HepG2 (cell line): ENCODE results near the gene SULT6B1. TPM values are rescaled to one million over a fixed set of nuclear protein-coding genes. Genes with fewer than 3 reads are reported as not detected.

Experiments
- ARID2 ChIP-seq: sonication (generic); formaldehyde crosslinking; IDR thresholded peaks from 2 replicates; pipeline ENCODE4 v1.8.1; 2022; ENCODE audit warnings: mild to moderate bottlenecking, missing genetic modification reagents, borderline replicate concordance
- ATAD3A ChIP-seq: sonication (generic); formaldehyde crosslinking; IDR thresholded peaks from 2 replicates; pipeline ENCODE4 v1.4.0; 2020; ENCODE audit warnings: missing genetic modification reagents
- FOXA3 ChIP-seq: IDR thresholded peaks from 2 replicates; pipeline ENCODE4 v1.6.1; 2016; ENCODE audit warnings: missing genetic modification reagents, missing compliant biosample characterization
- GZF1 ChIP-seq: sonication (generic); formaldehyde crosslinking; IDR thresholded peaks from 2 replicates; pipeline ENCODE4 v1.5.1; 2020; ENCODE audit warnings: mild to moderate bottlenecking, missing genetic modification reagents
- MXD4 ChIP-seq: IDR thresholded peaks from 2 replicates; pipeline ENCODE4 v1.6.1; 2016; ENCODE audit warnings: mild to moderate bottlenecking, missing biosample characterization, missing genetic modification reagents
- NAIF1 ChIP-seq: sonication (generic); formaldehyde crosslinking; IDR thresholded peaks from 2 replicates; pipeline ENCODE4 v1.5.0; 2020; ENCODE audit warnings: mild to moderate bottlenecking, missing genetic modification reagents, borderline replicate concordance
- NFIC ChIP-seq: IDR thresholded peaks from 2 replicates; pipeline ENCODE4 v1.6.1; 2012; ENCODE audit warnings: mild to moderate bottlenecking, low read length, inconsistent platforms
- NR2F1 ChIP-seq, 2 experiments: fragments of 450-650 bp in 1 of 2; formaldehyde crosslinking in 1 of 2; IDR thresholded peaks; 2 replicates each; pipeline versions ENCODE4 v1.5.0 to v1.6.1; 2016 to 2020; ENCODE audit warnings: mild to moderate bottlenecking in 1 of 2, missing compliant biosample characterization in 1 of 2, missing genetic modification reagents in 1 of 2, moderate library complexity in 1 of 2
- NR3C1 ChIP-seq: sonication (generic); formaldehyde crosslinking; IDR thresholded peaks from 2 replicates; pipeline ENCODE4 v1.4.0; 2020; ENCODE audit warnings: missing genetic modification reagents
- PHB2 ChIP-seq: fragments of 450-650 bp; IDR thresholded peaks from 2 replicates; pipeline ENCODE4 v1.6.1; 2018; ENCODE audit not compliant: partially characterized antibody
- RCOR2 ChIP-seq: IDR thresholded peaks from 2 replicates; pipeline ENCODE4 v1.6.1; 2016; ENCODE audit warnings: missing biosample characterization, missing genetic modification reagents
- SMAD3 ChIP-seq: sonication (generic); formaldehyde crosslinking; IDR thresholded peaks from 2 replicates; pipeline ENCODE4 v1.4.0; 2020; ENCODE audit warnings: missing genetic modification reagents
- SRSF4 ChIP-seq: fragments of 200-400 bp; formaldehyde crosslinking; IDR thresholded peaks from one replicate; pipeline ENCODE4 v1.6.1; 2018; ENCODE audit warnings: mild to moderate bottlenecking, low read depth, low read length, moderate library complexity; ENCODE audit not compliant: poor library complexity, severe bottlenecking
- TOE1 ChIP-seq: sonication (generic); formaldehyde crosslinking; IDR thresholded peaks from 2 replicates; pipeline ENCODE4 v1.4.0; 2020; ENCODE audit warnings: mild to moderate bottlenecking, missing genetic modification reagents
- XRCC5 ChIP-seq: fragments of 200-400 bp; formaldehyde crosslinking; optimal IDR thresholded peaks from 2 replicates; pipeline ENCODE3; 2017; ENCODE audit warnings: mild to moderate bottlenecking, low read length
- YY1 ChIP-seq: IDR thresholded peaks from 2 replicates; pipeline ENCODE4 v1.6.1; 2011; ENCODE audit warnings: low read length, low read depth, moderate library complexity, mild to moderate bottlenecking; ENCODE audit not compliant: insufficient read depth, insufficient replicate concordance
- ZFAT ChIP-seq: sonication (generic); formaldehyde crosslinking; conservative IDR thresholded peaks from 2 replicates; pipeline ENCODE4 v1.8.1; 2023; ENCODE audit warnings: missing genetic modification reagents, inconsistent platforms
- ZNF549 ChIP-seq: sonication (generic); formaldehyde crosslinking; IDR thresholded peaks from 2 replicates; pipeline ENCODE4 v1.5.0; 2020; ENCODE audit warnings: missing genetic modification reagents
- ZSCAN12 ChIP-seq: sonication (generic); formaldehyde crosslinking; IDR thresholded peaks from 2 replicates; pipeline ENCODE4 v1.9.0; 2021; ENCODE audit warnings: mild to moderate bottlenecking, missing genetic modification reagents
- polyA plus RNA-seq, 8 experiments: library from polyadenylated mRNA; depleted of rRNA in 3 of 8; stranded (reverse) in 7 of 8; unstranded in 1 of 8; fragments of >200 nt; fragmentation: Illumina TruSeq in 4 of 8; extraction: Trizol in 4 of 8; gene quantifications; 2 replicates each; pipeline versions ENCODE4 v1.2.1 to v1.2.3, GENCODE V29; 2011 to 2016; ENCODE audit warnings: low read depth in 4 of 8, missing spikeins in 1 of 8, mixed read lengths in 1 of 8; ENCODE audit not compliant: insufficient read depth in 1 of 8
- total RNA-seq, 5 experiments: library from RNA; depleted of rRNA; stranded (reverse); fragments of >200 nt; fragmentation: Illumina TruSeq; extraction: Trizol; gene quantifications; 2 replicates each; pipeline ENCODE4 v1.2.3, GENCODE V29; 2016; ENCODE audit warnings: low read depth in 1 of 5
- TF ChIP-seq, protein P1 (sequence below): sonication (generic); formaldehyde crosslinking; IDR thresholded peaks from 2 replicates; pipeline ENCODE4 v1.5.1; 2020; ENCODE audit warnings: mild to moderate bottlenecking, missing genetic modification reagents, moderate library complexity
- TF ChIP-seq, protein P2 (sequence below): sonication (generic); formaldehyde crosslinking; conservative IDR thresholded peaks from 2 replicates; pipeline ENCODE4 v1.4.0; 2020; ENCODE audit warnings: mild to moderate bottlenecking, missing genetic modification reagents, moderate library complexity
- TF ChIP-seq, protein P3 (sequence below): sonication (generic); formaldehyde crosslinking; IDR thresholded peaks from 2 replicates; pipeline ENCODE4 v1.4.0; 2020; ENCODE audit warnings: missing genetic modification reagents
- TF ChIP-seq, protein P4 (sequence below): sonication (generic); formaldehyde crosslinking; IDR thresholded peaks from 2 replicates; pipeline ENCODE4 v1.8.0; 2023; ENCODE audit warnings: mild to moderate bottlenecking, missing genetic modification reagents

Gene SULT6B1
- total and polyA plus RNA-seq, 2 of the 13 experiments (the other 11 are each of a cell fraction or from before 2014, with no cell fraction given): not detected

DNA sequence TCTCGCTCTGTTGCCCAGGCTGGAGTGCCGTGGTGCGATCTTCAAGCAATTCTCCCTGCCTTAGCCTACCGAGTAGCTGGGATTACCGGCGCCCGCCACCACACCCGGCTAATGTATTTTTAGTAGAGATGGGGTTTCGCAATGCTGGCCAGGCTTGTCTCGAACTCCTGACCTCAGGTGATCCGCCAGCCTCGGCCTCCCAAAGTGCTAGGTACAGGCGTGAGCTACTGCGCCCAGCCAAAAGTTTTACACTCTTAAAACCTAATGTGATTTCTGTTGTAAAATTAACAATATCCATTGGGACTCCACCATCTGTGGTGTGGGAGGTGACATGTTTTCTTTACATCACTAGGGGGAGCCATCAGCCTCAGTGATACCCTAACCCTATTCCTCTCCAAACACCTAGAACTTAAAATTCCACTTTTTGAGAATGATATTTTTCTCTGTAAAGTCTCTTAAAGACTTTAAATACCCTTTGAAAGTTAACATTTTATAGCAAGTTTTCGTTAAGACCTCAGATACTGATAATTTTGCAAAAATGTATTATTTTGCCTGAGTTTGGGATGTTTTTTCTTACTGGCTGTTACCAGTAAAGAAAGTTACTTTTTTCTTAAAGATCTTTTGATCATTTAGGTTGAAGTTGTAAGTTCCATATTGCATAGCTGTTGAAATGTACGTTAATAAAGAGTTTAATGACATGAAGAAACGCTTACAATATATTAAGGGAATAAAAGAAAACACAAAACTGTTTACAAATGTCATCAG lies 20.1 kb downstream of the SULT6B1 start (continued):
- TF ChIP-seq, protein P1, sequence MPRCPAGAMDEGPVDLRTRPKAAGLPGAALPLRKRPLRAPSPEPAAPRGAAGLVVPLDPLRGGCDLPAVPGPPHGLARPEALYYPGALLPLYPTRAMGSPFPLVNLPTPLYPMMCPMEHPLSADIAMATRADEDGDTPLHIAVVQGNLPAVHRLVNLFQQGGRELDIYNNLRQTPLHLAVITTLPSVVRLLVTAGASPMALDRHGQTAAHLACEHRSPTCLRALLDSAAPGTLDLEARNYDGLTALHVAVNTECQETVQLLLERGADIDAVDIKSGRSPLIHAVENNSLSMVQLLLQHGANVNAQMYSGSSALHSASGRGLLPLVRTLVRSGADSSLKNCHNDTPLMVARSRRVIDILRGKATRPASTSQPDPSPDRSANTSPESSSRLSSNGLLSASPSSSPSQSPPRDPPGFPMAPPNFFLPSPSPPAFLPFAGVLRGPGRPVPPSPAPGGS: no peak
- TF ChIP-seq ZFAT (CRISPR knock-in tag): no peak
- peak; percentile 36; the same call in 1 of the 2 replicates for TF ChIP-seq MXD4 (CRISPR knock-in tag)
- TF ChIP-seq FOXA3 (CRISPR knock-in tag): no peak
- TF ChIP-seq NAIF1: no peak
- TF ChIP-seq ARID2 (CRISPR knock-in tag): no peak
- TF ChIP-seq NFIC: no peak
- TF ChIP-seq ATAD3A (CRISPR knock-in tag): no peak
- TF ChIP-seq SRSF4: no peak
- 0 out of 2 replicates have a peak, but pooled peaks have one; percentile 20 for TF ChIP-seq SMAD3
- TF ChIP-seq ZSCAN12: no peak
- TF ChIP-seq PHB2: no peak
- TF ChIP-seq RCOR2: no peak
- TF ChIP-seq, protein P2, sequence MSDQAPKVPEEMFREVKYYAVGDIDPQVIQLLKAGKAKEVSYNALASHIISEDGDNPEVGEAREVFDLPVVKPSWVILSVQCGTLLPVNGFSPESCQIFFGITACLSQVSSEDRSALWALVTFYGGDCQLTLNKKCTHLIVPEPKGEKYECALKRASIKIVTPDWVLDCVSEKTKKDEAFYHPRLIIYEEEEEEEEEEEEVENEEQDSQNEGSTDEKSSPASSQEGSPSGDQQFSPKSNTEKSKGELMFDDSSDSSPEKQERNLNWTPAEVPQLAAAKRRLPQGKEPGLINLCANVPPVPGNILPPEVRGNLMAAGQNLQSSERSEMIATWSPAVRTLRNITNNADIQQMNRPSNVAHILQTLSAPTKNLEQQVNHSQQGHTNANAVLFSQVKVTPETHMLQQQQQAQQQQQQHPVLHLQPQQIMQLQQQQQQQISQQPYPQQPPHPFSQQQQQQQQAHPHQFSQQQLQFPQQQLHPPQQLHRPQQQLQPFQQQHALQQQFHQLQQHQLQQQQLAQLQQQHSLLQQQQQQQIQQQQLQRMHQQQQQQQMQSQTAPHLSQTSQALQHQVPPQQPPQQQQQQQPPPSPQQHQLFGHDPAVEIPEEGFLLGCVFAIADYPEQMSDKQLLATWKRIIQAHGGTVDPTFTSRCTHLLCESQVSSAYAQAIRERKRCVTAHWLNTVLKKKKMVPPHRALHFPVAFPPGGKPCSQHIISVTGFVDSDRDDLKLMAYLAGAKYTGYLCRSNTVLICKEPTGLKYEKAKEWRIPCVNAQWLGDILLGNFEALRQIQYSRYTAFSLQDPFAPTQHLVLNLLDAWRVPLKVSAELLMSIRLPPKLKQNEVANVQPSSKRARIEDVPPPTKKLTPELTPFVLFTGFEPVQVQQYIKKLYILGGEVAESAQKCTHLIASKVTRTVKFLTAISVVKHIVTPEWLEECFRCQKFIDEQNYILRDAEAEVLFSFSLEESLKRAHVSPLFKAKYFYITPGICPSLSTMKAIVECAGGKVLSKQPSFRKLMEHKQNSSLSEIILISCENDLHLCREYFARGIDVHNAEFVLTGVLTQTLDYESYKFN: no peak
- TF ChIP-seq ZNF549 (CRISPR knock-in tag): no peak
- peak; percentile 15 for TF ChIP-seq XRCC5
- 0 out of 4 replicates have a peak, but pooled peaks of 1 of the 2 experiments have one; percentile 12 for TF ChIP-seq NR2F1 (CRISPR knock-in tag; IDR thresholded peaks at IDR 0.05)
- no peak for TF ChIP-seq TOE1 (CRISPR knock-in tag)
- TF ChIP-seq, protein P3, sequence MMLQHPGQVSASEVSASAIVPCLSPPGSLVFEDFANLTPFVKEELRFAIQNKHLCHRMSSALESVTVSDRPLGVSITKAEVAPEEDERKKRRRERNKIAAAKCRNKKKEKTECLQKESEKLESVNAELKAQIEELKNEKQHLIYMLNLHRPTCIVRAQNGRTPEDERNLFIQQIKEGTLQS (CRISPR knock-in tag): no peak
- no peak for TF ChIP-seq GZF1 (CRISPR knock-in tag)
- no peak for TF ChIP-seq YY1
- TF ChIP-seq NR3C1 (CRISPR knock-in tag): no peak
- TF ChIP-seq, protein P4, sequence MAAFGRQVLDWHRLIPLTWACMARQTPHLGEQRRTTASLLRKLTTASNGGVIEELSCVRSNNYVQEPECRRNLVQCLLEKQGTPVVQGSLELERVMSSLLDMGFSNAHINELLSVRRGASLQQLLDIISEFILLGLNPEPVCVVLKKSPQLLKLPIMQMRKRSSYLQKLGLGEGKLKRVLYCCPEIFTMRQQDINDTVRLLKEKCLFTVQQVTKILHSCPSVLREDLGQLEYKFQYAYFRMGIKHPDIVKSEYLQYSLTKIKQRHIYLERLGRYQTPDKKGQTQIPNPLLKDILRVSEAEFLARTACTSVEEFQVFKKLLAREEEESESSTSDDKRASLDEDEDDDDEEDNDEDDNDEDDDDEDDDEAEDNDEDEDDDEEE (CRISPR knock-in tag): no peak
